Activated CD4-positive, alpha-beta T cell treated with anti-CD3 and anti-CD28 coated beads, Interleukin-2, amount 50 U/mL, for 48 hours (primary cell): ENCODE measurements around the gene WBP1.
"Not testable (repeated sequence)": the region's sequence is repeated elsewhere in the genome, so short reads cannot be mapped to it uniquely, and the experiment has no call there.

ENCODE experiments used
- DNase-seq, 2 experiments: peaks; one replicate each; pipeline ENCODE4 v3.0.0-alpha.2; 2020

Gene WBP1

DNA sequence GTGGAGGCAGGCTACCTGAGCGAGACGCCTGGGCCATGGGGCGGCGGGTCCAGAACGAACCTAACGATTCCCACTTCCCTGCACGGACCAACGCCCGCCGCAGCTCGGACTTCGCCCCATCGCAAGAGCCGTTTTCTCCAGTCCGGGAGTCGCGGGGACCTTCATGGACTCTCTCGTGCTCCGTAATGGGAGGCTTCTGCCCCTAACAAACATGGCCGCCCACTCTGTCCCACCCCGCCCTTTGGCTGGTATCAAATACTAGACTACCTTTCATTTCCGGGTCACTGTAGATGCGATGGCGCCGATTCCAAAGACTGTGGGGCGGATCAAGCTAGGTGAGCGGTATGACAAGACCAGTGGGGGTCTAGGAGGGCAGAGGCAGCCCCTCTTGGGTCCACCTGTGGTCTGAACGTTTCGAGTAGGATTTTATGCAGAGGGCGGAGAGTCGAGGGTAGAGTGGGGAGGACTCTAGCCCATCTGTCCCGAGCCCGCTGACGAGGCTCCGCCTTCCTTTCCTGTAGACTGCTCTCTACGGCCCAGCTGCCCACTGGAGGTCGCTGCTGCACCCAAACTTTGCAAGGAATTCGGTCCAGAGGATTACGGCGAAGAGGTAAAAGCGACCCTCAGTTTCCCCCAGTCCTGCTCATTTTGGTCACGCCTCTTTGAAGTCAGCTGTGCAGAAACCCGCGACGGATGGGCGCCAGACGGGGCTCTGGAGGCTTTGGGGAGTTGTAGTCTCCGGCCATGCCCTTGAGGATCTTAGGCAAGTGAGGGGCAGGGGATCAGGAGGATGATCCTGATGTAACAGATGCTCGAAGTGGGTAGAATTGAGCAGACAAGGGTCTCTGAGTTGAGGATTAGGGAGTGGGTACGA, 24.8 kb downstream of the WBP1 start, which contains the start of the genes CCDC142 and TTC31:
Gene CCDC142, minus strand, starts transcription at position 198 of the 874 bp plus-strand sequence. Its CDS starts 161 bp downstream, at position 37.
Gene TTC31, plus strand, starts transcription at position 281 of the 874 bp plus-strand sequence. Its CDS starts 15 bp downstream, at position 296.
- peak; percentile 94 to 97 for DNase-seq

- DNase-seq: not testable (repeated sequence)
These were observed 25.5 kb downstream of the WBP1 start for GRCh38 chr2:74483675-74484164.

GRCh38 chr2:74486141-74486540, 27.9 kb downstream of the WBP1 start:
- DNase-seq: no peak

DNA sequence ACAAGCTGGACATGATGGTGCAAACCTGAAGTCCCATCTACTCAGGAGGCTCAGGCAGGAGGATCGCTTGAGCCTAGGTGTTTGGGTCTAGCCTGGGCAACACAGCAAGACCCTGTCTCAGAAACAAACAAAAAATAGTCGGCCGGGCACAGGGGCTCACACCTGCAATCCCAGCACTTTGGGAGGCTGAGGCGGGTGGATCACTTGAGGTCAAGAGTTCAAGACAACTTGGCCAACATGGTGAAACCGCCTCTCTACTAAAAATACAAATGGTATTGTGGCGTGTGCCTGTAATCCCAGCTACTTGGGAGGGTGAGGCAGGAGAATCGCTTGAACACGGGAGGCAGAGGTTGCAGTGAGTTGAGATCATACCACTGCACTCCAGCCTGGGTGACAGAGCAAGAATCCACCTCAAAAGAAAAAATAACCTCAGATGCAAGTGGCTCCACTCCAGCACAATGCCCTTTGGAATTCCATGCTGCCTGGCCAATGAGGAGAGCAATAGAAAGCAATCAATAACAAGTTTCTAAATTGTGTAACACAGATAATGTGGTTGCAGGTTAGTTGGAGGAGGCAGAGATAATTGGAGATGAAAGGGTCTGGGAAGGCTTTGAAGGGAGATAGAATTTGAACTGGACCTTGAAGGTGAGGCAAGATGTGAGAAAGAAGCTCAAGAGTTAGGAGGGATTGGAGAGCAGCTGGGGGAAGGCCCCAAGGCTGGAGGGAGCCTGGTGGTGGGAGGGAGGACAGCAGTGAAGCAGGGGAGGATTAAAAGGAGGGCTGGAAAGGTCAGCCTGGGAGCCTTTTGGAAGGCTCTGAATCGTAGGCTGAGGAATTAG, 30.6 kb downstream of the WBP1 start:
- DNase-seq: no peak

GRCh38 chr2:74489906-74490305, 31.7 kb downstream of the WBP1 start:
- DNase-seq: no peak

- no peak for DNase-seq
These were observed 33.7 kb downstream of the WBP1 start for GRCh38 chr2:74491648-74492544.

DNA sequence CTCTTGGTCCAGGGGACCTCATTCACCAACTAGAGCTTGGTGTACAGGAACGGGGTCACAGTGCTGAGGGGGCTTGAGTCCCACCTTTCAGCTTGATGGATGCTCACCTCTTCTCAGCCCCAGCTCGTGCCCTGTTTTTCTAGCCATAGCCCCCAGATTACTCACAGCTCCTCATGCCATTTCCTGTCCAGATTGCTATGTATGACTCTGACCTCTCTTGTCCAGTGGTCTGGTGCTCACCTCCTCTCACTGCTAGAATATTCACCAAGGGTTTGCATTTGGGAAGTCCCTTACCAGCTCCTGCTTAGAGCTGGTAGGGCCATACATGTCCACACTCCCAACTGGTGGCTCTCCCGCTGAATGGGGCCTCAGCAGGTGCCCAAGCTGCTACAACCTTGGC, 35.3 kb downstream of the WBP1 start:
- DNase-seq: no peak

DNA sequence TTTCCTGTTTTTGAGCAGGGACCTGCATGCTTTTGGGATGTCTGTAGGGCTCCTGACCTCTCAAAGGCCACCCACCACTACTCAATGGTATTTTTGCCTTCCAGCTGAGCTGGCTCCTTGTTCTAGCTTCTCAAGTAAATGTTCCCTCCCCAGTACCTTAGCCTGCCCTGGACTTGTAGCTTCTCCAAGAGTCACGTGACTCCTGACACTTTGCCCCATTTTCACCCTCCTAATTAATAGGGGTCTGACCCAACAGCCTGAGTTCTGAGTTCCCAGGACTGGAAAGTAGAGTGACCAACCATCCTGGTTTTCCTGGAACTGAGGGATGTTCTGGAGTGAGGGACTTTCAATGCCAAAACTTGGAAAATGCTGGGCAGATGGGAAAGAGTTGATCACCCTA, 37.2 kb downstream of the WBP1 start:
- no peak for DNase-seq

DNA sequence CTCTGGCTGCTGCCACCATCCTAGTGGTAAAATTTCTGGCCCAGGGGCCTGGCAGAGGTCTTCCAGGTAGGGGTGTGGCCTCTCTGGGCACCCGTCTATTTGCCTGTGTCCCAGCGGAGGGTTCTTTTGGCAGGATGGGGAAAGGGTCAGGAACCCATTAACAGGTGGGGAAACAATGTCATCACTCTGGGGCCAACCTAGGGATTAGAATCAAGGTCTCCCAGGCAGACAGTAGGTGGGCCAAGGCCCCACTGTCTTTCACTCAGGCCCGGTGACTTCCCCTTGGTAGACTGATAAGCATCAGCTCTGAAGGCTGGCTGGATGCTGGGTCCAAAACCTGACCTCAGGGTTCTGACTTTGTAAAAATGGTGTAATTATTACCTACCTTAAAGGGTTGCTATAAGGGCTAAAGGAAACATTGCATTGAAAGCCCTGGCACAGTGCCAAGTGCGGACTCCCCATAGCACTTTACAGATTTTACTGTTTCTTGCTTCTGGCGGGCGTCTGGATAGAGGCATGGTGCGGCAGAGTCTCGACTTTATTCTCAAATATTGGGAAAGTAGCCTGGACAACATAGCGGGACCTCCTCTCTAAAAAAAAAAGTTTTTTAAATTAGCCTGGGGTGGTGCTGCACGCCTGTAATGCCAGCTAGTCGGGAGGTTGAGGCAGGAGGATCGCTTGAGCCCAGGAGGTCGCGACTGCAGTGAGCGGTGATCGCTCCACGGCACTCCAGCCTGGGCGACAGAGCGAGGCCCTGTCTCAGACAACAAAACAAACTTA, 38.9 kb downstream of the WBP1 start:
- DNase-seq: no peak

GRCh38 chr2:74497777-74498499, 39.7 kb downstream of the WBP1 start:
- peak; percentile 30 to 53 for DNase-seq

DNA sequence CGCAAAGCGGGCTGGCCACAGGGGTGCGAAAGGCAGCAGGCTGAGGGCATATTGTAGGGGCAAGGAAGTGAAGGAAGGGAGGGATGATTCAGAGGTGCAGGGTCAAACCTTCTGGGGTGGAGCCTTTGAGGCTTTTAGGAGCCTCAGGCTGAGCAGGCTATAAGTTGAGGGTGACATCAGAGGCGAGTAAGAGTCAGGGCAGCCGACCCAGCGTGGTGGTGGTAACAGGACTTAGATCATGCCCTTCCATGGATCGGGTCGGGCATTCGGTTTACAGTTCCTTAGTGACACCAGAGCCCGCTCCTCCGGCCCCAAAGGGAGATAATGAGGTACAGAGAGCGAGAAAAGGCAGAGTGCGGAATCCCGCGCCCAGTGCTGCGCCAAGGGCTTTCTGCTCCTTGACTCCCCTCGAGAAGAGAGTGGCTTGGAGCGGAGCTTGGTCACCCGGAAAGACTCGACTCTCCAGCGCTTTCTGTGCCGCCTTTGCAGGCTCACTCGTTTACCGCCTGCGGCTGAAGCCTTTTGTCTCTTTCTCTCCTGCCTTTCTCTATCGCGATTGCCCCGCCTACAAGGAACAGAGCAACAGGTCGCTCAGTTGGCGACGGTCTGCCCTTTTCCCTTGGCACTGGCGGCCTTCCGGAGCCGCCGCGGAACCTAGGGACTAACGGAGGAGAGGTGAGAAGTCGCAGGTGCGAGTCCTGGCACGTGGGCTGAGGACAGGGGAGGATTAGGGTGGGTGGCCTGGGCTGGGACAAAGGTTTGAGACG, 40.4 kb downstream of the WBP1 start:
- DNase-seq: peak; percentile 43 to 51

DNA sequence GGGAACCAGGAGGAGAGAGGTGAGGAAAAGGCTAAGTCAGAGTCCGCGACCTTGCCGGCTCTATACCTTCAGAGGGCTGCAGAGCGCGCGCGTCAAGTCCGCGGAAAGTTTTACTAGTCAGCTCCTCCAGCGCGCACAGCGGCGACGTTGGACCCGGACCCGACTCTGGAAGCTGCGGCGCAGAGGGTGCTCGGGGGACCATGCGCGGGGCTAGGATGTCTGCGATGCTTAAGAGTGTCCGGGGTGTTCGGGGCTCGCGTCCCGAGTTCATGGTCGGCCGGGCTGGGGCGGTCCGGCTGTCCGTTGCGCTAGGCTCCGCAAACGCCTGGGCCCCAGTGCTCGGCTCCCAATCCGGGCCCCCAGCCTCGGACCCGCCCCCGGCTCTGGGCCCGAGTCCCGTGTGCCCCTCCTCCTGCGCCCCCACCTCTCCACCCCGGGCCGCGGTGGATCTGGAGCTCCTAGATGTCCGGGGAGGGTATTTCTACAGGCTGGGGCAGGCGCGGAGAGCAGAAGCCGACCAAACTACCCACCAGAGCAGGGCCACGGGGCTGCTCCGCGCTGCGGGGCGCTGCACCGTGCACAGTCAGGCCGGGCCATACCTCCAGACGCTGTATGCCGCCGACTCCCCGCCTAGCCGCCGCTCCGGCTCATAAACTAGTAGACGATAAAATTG, 41.2 kb downstream of the WBP1 start, which contains the start of gene LBX2:
Gene LBX2, minus strand, starts transcription at position 337 of the 673 bp plus-strand sequence. Its CDS starts 66 bp downstream, at position 271.
- DNase-seq: peak; percentile 52 to 61

DNA sequence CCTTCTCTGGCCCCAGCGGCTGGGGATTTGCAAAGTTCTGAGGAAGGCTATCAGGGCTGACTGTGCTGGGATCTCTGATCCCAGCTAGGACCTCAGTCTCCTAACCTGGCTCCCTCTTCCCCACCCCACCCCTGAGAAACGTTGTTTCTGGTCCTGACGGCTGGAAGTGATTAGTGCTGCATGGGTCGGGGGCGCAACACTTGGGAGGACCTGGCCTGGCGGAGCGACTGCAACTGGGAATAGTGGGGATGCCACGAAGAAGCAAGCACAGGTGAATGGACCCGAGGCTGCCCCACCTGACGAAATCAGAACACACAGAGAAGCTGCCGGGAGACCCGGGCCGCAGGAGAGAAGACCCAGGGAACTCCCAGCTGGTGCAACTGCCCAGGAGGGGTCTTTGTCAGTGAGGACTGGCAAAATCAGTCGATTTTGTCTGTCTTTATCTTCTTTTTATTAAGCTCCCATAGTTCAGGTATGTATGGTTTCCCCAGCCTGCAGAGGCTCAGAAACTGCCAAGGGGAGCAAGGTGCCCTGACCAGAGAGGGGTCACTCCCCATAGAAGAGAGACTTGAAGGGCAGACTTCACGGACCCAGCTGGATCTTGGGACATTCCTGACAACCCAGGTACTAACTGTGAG, 41.8 kb downstream of the WBP1 start:
- DNase-seq: no peak

DNA sequence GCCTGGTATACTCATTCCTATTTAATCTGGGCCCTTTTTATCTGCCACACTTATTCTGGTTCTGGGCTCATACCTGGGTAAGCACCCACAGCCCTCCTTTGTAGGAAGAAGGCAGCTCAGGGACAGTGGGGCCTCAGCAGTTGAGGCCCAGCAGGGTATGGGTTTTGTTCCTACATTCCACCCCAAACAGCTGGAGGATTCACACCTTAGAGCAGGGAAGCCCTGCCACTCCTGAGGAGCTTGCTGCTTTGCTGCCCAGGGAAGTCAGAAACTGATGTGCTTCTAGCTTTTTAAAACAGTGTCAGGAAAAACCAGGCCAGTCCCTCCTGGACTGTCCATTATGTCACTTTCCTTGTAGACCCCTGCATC, 42.3 kb downstream of the WBP1 start:
- no peak for DNase-seq

GRCh38 chr2:74501335-74502071, 43.3 kb downstream of the WBP1 start:
- no peak for DNase-seq

- DNase-seq: no peak
These were observed 44.0 kb downstream of the WBP1 start for GRCh38 chr2:74502147-74502719.

GRCh38 chr2:74502720-74503505, 44.7 kb downstream of the WBP1 start:
- DNase-seq: peak; percentile 59 to 69
